Trophoblast cell (in vitro differentiated cells and primary cell): ENCODE measurements around the gene APLP2.
"Not testable (repeated sequence)": the region's sequence is repeated elsewhere in the genome, so short reads cannot be mapped to it uniquely, and the experiment has no call there.

Source experiments
- DNase-seq, 2 donors: peaks; one replicate each; pipeline ENCODE4 v3.0.0-alpha.2; 2016
- H2AFZ ChIP-seq: 2 replicates; pipeline ENCODE4 v1.6.1; 2013; ENCODE audit warnings: low read length, moderate library complexity, mild to moderate bottlenecking; ENCODE audit not compliant: insufficient read depth, poor library complexity
- H2AK5ac ChIP-seq: 2 replicates; pipeline ENCODE4 v1.6.1; 2013; ENCODE audit warnings: mild to moderate bottlenecking, low read length
- H2BK120ac ChIP-seq: 2 replicates; pipeline ENCODE4 v1.6.1; 2013; ENCODE audit warnings: low read length, mild to moderate bottlenecking, moderate library complexity; ENCODE audit not compliant: insufficient read depth, poor library complexity
- H2BK12ac ChIP-seq: 2 replicates; pipeline ENCODE4 v1.6.1; 2013; ENCODE audit warnings: mild to moderate bottlenecking, low read length, moderate library complexity
- H2BK5ac ChIP-seq: 2 replicates; pipeline ENCODE4 v1.6.1; 2013; ENCODE audit warnings: low read length, low read depth, moderate library complexity, mild to moderate bottlenecking; ENCODE audit not compliant: poor library complexity
- H3K14ac ChIP-seq: 2 replicates; pipeline ENCODE4 v1.6.1; 2013; ENCODE audit warnings: mild to moderate bottlenecking, low read length
- H3K18ac ChIP-seq: 2 replicates; pipeline ENCODE4 v1.6.1; 2013; ENCODE audit warnings: mild to moderate bottlenecking, low read length
- H3K23ac ChIP-seq: 2 replicates; pipeline ENCODE4 v1.6.1; 2013; ENCODE audit warnings: low read length
- H3K27ac ChIP-seq: 2 replicates; pipeline ENCODE4 v1.5.1; 2013; ENCODE audit warnings: low read depth, mild to moderate bottlenecking, inconsistent platforms, low read length, moderate library complexity
- H3K27me3 ChIP-seq: 2 replicates; pipeline ENCODE4 v1.6.1; 2013; ENCODE audit warnings: inconsistent platforms, mild to moderate bottlenecking, low read length, moderate library complexity; ENCODE audit not compliant: insufficient read depth
- H3K36me3 ChIP-seq, 2 experiments: 1 replicate in 1 of 2; 2 replicates in 1 of 2; pipeline ENCODE4 v1.6.1; 2013; ENCODE audit warnings: low read length in 2 of 2, mild to moderate bottlenecking in 2 of 2, moderate library complexity in 1 of 2; ENCODE audit not compliant: insufficient read depth in 2 of 2, control insufficient read depth in 1 of 2
- H3K4ac ChIP-seq: 2 replicates; pipeline ENCODE4 v1.6.1; 2013; ENCODE audit warnings: low read depth, mild to moderate bottlenecking, low read length, moderate library complexity
- H3K4me1 ChIP-seq, 2 experiments: 1 replicate in 1 of 2; 2 replicates in 1 of 2; pipeline ENCODE4 v1.6.1; 2013; ENCODE audit warnings: low read length in 2 of 2, mild to moderate bottlenecking in 2 of 2, moderate library complexity in 1 of 2; ENCODE audit not compliant: insufficient read depth in 2 of 2, control insufficient read depth in 1 of 2
- H3K4me2 ChIP-seq: 2 replicates; pipeline ENCODE4 v1.6.1; 2013; ENCODE audit warnings: inconsistent platforms, mild to moderate bottlenecking, low read length, moderate library complexity
- H3K4me3 ChIP-seq: 2 replicates; pipeline ENCODE4 v1.5.1; 2013; ENCODE audit warnings: mild to moderate bottlenecking, low read depth, low read length, inconsistent platforms
- H3K79me1 ChIP-seq: one replicate; pipeline ENCODE4 v1.6.1; 2013; ENCODE audit warnings: low read length
- H3K79me2 ChIP-seq: 2 replicates; pipeline ENCODE4 v1.6.1; 2013; ENCODE audit warnings: low read length, mild to moderate bottlenecking; ENCODE audit not compliant: control insufficient read depth, insufficient read depth, poor library complexity
- H3K9ac ChIP-seq: 2 replicates; pipeline ENCODE4 v1.6.1; 2013; ENCODE audit warnings: mild to moderate bottlenecking, low read length
- H3K9me3 ChIP-seq: 2 replicates; pipeline ENCODE4 v1.6.1; 2013; ENCODE audit warnings: low read depth, mild to moderate bottlenecking, control low read depth, inconsistent platforms, low read length; ENCODE audit not compliant: insufficient read depth
- H4K12ac ChIP-seq: 2 replicates; pipeline ENCODE4 v1.6.1; 2013; ENCODE audit warnings: low read depth, mild to moderate bottlenecking, low read length, moderate library complexity
- H4K8ac ChIP-seq: 2 replicates; pipeline ENCODE4 v1.6.1; 2013; ENCODE audit warnings: low read depth, mild to moderate bottlenecking, low read length, moderate library complexity
- H4K91ac ChIP-seq: one replicate; pipeline ENCODE4 v1.6.1; 2013; ENCODE audit warnings: low read depth, mild to moderate bottlenecking, low read length, moderate library complexity
- WGBS: extraction: QIAGEN DNeasy Blood & Tissue Kit; methylation state at CpG from one replicate; pipeline ENCODE4 v1.1.7; 2013; ENCODE audit warnings: missing lambda C conversion rate; ENCODE audit not compliant: insufficient read length, insufficient coverage; ENCODE audit errors: extremely low coverage; 5-methylcytosine and 5-hydroxymethylcytosine counted together

APLP2 gene

GRCh38 chr11:130103296-130103814, 33.7 kb downstream of the APLP2 start:
- H3K79me2 ChIP-seq: peaks cover 2% of the 10 kb centered on the region
- no peak overlapping the region for H4K91ac ChIP-seq
- no peak for DNase-seq
- H3K27me3 ChIP-seq: no peaks in the 10 kb centered on the region
- no peaks in the 10 kb centered on the region for H3K9me3 ChIP-seq
- H3K27ac ChIP-seq: no peak overlapping the region
- no peak overlapping the region for H4K12ac ChIP-seq
- no peak overlapping the region for H3K23ac ChIP-seq
- H2BK12ac ChIP-seq: no peak overlapping the region
- no peak overlapping the region for H3K18ac ChIP-seq
- H2BK120ac ChIP-seq: no peak overlapping the region
- H2AFZ ChIP-seq: no peak overlapping the region
- no peak overlapping the region for H4K8ac ChIP-seq
- H3K14ac ChIP-seq: no peak overlapping the region
- no peak overlapping the region for H2AK5ac ChIP-seq
- peaks cover 0 to 6% of the 10 kb centered on the region in 2 experiments for H3K4me1 ChIP-seq
- no peaks in the 10 kb centered on the region for H3K79me1 ChIP-seq
- no peak overlapping the region for H3K4me2 ChIP-seq
- no peaks in the 10 kb centered on the region for H3K36me3 ChIP-seq
- H2BK5ac ChIP-seq: no peak overlapping the region
- no peak overlapping the region for H3K9ac ChIP-seq
- H3K4me3 ChIP-seq: no peak overlapping the region
- no peak overlapping the region for H3K4ac ChIP-seq
- no CpG with 5 or more reads among the region's 5 CpGs for WGBS

GRCh38 chr11:130106381-130106780, 36.7 kb downstream of the APLP2 start:
- H3K27ac ChIP-seq: no peak overlapping the region
- no peak overlapping the region for H2BK5ac ChIP-seq
- H3K4me2 ChIP-seq: no peak overlapping the region
- H2AK5ac ChIP-seq: no peak overlapping the region
- no peak overlapping the region for H3K14ac ChIP-seq
- no peak overlapping the region for H4K91ac ChIP-seq
- no peak overlapping the region for H2BK12ac ChIP-seq
- H3K4me1 ChIP-seq: peaks cover 0 to 6% of the 10 kb centered on the region in 2 experiments
- H3K36me3 ChIP-seq: peaks cover 2 to 13% of the 10 kb centered on the region in 2 experiments
- no peak overlapping the region for H4K12ac ChIP-seq
- no peak overlapping the region for H3K4me3 ChIP-seq
- H3K4ac ChIP-seq: peak overlapping the region; percentile 19
- no peaks in the 10 kb centered on the region for H3K27me3 ChIP-seq
- no CpG with 5 or more reads among the region's 5 CpGs for WGBS
- H3K79me2 ChIP-seq: peaks cover 2% of the 10 kb centered on the region
- no peaks in the 10 kb centered on the region for H3K79me1 ChIP-seq
- H3K23ac ChIP-seq: no peak overlapping the region
- no peak overlapping the region for H4K8ac ChIP-seq
- H3K18ac ChIP-seq: no peak overlapping the region
- H3K9me3 ChIP-seq: no peaks in the 10 kb centered on the region
- no peak for DNase-seq
- no peak overlapping the region for H2AFZ ChIP-seq
- no peak overlapping the region for H3K9ac ChIP-seq
- H2BK120ac ChIP-seq: no peak overlapping the region

DNA sequence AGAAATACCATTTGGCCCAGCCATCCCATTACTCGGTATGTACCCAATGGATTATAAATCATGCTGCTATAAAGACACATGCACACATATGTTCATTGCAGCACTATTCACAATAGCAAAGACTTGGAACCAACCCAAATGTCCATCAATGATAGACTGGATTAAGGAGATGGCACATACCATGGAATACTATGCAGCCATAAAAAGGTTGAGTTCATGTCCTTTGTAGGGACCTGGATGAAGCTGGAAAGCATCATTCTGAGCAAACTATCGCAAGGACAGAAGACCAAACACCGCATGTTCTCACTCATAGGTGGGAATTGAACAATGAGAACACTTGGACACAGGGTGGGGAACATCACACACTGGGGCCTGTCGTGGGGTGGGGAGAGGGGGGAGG, 39.0 kb downstream of the APLP2 start:
- not testable (repeated sequence) for DNase-seq, H3K23ac ChIP-seq, H4K8ac ChIP-seq, H3K9me3 ChIP-seq, H3K79me1 ChIP-seq, H3K27me3 ChIP-seq, H3K18ac ChIP-seq, H2AFZ ChIP-seq, H3K4me2 ChIP-seq, H3K14ac ChIP-seq, H3K4ac ChIP-seq, H3K79me2 ChIP-seq, H3K4me1 ChIP-seq, H2BK5ac ChIP-seq, H2BK120ac ChIP-seq, H4K12ac ChIP-seq, H4K91ac ChIP-seq, H3K27ac ChIP-seq, H3K9ac ChIP-seq, H2AK5ac ChIP-seq, H2BK12ac ChIP-seq, H3K4me3 ChIP-seq
- no CpG with 5 or more reads among the region's 4 CpGs for whole genome bisulfite sequencing
- H3K36me3 ChIP-seq: peaks cover 4 to 22% of the 10 kb centered on the region in 2 experiments

DNA sequence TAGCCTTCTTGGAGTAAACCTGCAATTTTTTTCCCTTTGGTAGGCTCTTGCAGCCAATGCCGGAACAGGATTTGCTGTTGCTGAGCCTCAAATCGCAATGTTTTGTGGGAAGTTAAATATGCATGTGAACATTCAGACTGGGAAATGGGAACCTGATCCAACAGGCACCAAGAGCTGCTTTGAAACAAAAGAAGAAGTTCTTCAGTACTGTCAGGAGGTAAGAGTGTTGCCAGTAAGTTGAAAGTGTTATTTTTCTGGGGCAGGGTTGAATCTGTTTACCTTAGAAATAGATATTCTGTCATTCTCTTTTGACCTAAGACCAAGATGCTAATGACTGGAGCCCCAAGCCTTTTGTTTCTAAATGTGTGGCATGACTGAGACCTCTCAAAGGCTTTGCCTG, 39.7 kb downstream of the APLP2 start:
- no peak overlapping the region for H3K18ac ChIP-seq
- WGBS: no CpG with 5 or more reads among the region's 2 CpGs

More for the DNA sequence above, 39.7 kb downstream of the APLP2 start:
- H3K4ac ChIP-seq: no peak overlapping the region
- H2BK120ac ChIP-seq: no peak overlapping the region
- no peak overlapping the region for H4K91ac ChIP-seq
- DNase-seq: no peak
- H3K9ac ChIP-seq: no peak overlapping the region
- no peaks in the 10 kb centered on the region for H3K9me3 ChIP-seq
- no peak overlapping the region for H2AFZ ChIP-seq
- H3K36me3 ChIP-seq: peaks cover 4 to 22% of the 10 kb centered on the region in 2 experiments
- no peak overlapping the region for H3K4me3 ChIP-seq
- no peak overlapping the region for H2AK5ac ChIP-seq
- H3K4me1 ChIP-seq: no peaks in the 10 kb centered on the region
- H2BK5ac ChIP-seq: no peak overlapping the region
- no peak overlapping the region for H3K27ac ChIP-seq
- no peak overlapping the region for H3K14ac ChIP-seq
- no peak overlapping the region for H3K23ac ChIP-seq
- H2BK12ac ChIP-seq: no peak overlapping the region
- no peak overlapping the region for H4K12ac ChIP-seq
- no peak overlapping the region for H3K4me2 ChIP-seq
- H3K27me3 ChIP-seq: no peaks in the 10 kb centered on the region
- H3K79me2 ChIP-seq: no peaks in the 10 kb centered on the region
- no peaks in the 10 kb centered on the region for H3K79me1 ChIP-seq
- no peak overlapping the region for H4K8ac ChIP-seq
